ENCODE data around the gene HCN2. TPM values are rescaled to one million over a fixed set of nuclear protein-coding genes. Genes with fewer than 3 reads are reported as not detected.
A peak's percentile ranks its signal among the peaks of the same experiment; 100 is the strongest.

HCN2 gene
- total RNA-seq, 2 experiments from 2014 or later: 0.18 TPM

DNA sequence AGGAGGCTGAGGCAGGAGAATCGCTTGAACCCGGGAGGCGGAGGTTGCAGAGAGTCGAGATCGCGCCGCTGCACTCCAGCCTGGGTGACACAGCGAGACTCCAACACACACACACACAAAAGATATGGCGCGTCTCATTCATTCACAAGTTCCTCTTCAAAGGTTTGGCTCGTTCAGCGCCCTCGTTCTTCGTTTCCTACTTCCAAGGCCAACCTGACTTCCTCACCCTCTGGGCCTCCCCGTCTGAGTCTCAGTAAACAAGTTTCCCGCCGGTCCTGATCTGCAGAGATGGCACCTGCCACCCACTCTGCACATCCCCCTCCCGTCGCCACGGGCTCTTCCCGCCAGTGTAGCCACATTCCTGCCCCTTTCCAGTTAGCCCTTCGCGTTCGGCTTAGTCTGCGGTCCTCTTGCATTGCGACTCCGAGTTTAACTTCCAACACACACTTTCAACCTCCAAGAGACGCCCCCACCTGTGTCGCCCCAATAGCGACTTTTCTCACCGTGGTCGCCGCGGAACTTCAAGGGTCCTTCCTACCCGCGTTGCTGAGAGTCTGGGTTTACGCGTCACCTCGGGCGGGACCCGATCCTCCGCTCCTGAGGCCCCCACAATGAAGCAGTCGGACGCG lies 18.6 kb upstream of the HCN2 start:
- Mint-ChIP-seq H3K4me3 (peak overlapping the region; percentile 87), H3K27me3 (no peaks in the 10 kb centered on the region), H3K4me1 (ENCODE audit: low read depth) (peaks cover 31% of the 10 kb centered on the region), H3K36me3 (ENCODE audit: low read depth) (peaks cover 10% of the 10 kb centered on the region), H3K27ac (peak overlapping the region; percentile 95), H3K9me3 (no peaks in the 10 kb centered on the region)
- TF ChIP-seq CTCF (IDR thresholded peaks at IDR 0.05): no peak
- DNase-seq (peak; percentile 73), ATAC-seq (peak; percentile 19)
- ChIA-PET POLR2A (interaction anchor here (0.9 to 2.1 kb wide), 6 partner anchors 16 to 90 kb away, joined by 3 to 11 read pairs (median 7); partner anchors contain the start of gene CDC34), CTCF (interaction anchor here (1.4 kb wide), 1 partner anchor 39 kb away, joined by 3 read pairs; the partner anchor contains the start of gene CDC34)
- intact Hi-C loops (cut with micrococcal nuclease): no loop called here

GRCh38 chr19:571566-571974 lies 18.1 kb upstream of the HCN2 start:
- Mint-ChIP-seq H3K27me3 (no peaks in the 10 kb centered on the region), H3K27ac (peak overlapping the region; percentile 95), H3K36me3 (ENCODE audit: low read depth) (peaks cover 11% of the 10 kb centered on the region), H3K4me3 (peak overlapping the region; percentile 87), H3K9me3 (no peaks in the 10 kb centered on the region), H3K4me1 (ENCODE audit: low read depth) (peaks cover 34% of the 10 kb centered on the region)
- ATAC-seq (no peak), DNase-seq (peak; percentile 53)
- CTCF ChIA-PET: interaction anchor here (0.7 to 1.0 kb wide), 2 partner anchors 39 to 61 kb away, joined by 3 read pairs; no protein-coding TSS in a partner anchor
- POLR2A ChIA-PET: interaction anchor here (0.9 to 2.1 kb wide), 6 partner anchors 10 to 89 kb away, joined by 4 to 11 read pairs (median 7); partner anchors contain the start of gene CDC34
- no peak for TF ChIP-seq CTCF (IDR thresholded peaks at IDR 0.05)
- intact Hi-C loops (cut with micrococcal nuclease): no loop called here

DNA sequence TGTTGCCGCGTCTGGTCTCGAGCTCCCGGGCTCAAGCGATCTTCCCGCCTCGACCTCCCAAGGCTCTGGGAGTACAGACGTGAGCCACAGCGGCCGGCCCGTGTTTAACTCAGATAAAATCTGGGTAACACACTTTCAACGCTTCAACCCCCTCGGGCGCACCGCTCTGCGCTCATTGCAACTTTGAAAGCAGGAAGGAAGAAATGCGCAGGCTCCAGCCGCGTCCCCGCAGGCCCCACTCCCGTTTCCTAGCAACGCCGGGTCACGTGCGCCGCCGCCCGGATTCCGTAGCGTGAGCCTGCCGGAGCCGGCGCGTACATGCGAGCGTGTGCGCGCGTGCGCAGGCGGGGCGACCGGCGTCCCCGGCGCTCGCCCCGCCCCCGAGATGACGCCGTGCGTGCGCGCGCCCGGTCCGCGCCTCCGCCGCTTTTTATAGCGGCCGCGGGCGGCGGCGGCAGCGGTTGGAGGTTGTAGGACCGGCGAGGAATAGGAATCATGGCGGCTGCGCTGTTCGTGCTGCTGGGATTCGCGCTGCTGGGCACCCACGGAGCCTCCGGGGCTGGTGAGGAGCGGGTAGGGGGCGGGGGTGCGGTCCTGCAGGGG lies 17.4 kb upstream of the HCN2 start, which contains the start of gene BSG:
Gene BSG (plus strand): TSS at position 457 of the 603 bp plus-strand sequence. CDS start 39 bp downstream, at position 496.
- Mint-ChIP-seq H3K9me3 (no peaks in the 10 kb centered on the region), H3K27ac (peak within 1 kb of the TSS; percentile 95), H3K4me3 (peak within 1 kb of the TSS; percentile 87), H3K27me3 (no peaks in the 10 kb centered on the region), H3K4me1 (ENCODE audit: low read depth) (peaks cover 39% of the 10 kb centered on the region), H3K36me3 (ENCODE audit: low read depth) (peaks cover 14% of the 10 kb centered on the region)
- intact Hi-C loops (cut with micrococcal nuclease): no loop called here
- DNase-seq: peak; percentile 99
- ChIA-PET POLR2A (interaction anchor here (0.9 to 2.1 kb wide), 8 partner anchors 9 to 91 kb away, joined by 3 to 11 read pairs (median 7); partner anchors contain the start of genes CDC34 and RNF126), CTCF (interaction anchor here (0.7 to 1.0 kb wide), 3 partner anchors 12 to 61 kb away, joined by 3 to 4 read pairs (median 3); no protein-coding TSS in a partner anchor)
- ATAC-seq: peak; percentile 86
- TF ChIP-seq CTCF (IDR thresholded peaks at IDR 0.05): no peak

GRCh38 chr19:572743-573518 lies 16.8 kb upstream of the HCN2 start:
- ATAC-seq (peak; percentile 10), DNase-seq (peak; percentile 36)
- ChIA-PET CTCF (interaction anchor here (0.9 kb wide), 1 partner anchor 11 kb away, joined by 4 read pairs; no protein-coding TSS in a partner anchor), POLR2A (interaction anchor here (1.0 to 2.1 kb wide), 6 partner anchors 9 to 90 kb away, joined by 3 to 11 read pairs (median 7); partner anchors contain the start of genes CDC34 and RNF126)
- no peaks in the 10 kb centered on the region for H3K9me3 Mint-ChIP-seq
- peak overlapping the region; percentile 69 for H3K27ac Mint-ChIP-seq
- intact Hi-C loops (cut with micrococcal nuclease): no loop called here
- H3K4me1 Mint-ChIP-seq (ENCODE audit: low read depth): peaks cover 40% of the 10 kb centered on the region
- peaks cover 14% of the 10 kb centered on the region for H3K36me3 Mint-ChIP-seq (ENCODE audit: low read depth)
- H3K4me3 Mint-ChIP-seq: peak overlapping the region; percentile 87
- no peaks in the 10 kb centered on the region for H3K27me3 Mint-ChIP-seq
- no peak for TF ChIP-seq CTCF (IDR thresholded peaks at IDR 0.05)
